Peyer's patch (tissue), 4 donors: Measurements from ENCODE around the gene LRSAM1.

Experiments used
- POLR2A ChIP-seq, 2 donors: fragments of 450-650 bp; IDR thresholded peaks; one replicate each; pipeline ENCODE4 v1.5.1; 2017; ENCODE audit warnings: antibody characterized with exemption in 2 of 2, mild to moderate bottlenecking in 2 of 2, moderate library complexity in 2 of 2
- TF ChIP-seq, protein P1 (sequence below), 6 experiments: fragments of 450-650 bp in 4 of 6; fragments of 200-600 bp in 2 of 6; sonication (generic) in 1 of 6; IDR thresholded peaks; one replicate each; pipeline ENCODE4 v1.5.1; 2017 to 2019; ENCODE audit warnings: antibody characterized with exemption in 6 of 6, mild to moderate bottlenecking in 3 of 6, moderate library complexity in 1 of 6

DNA sequence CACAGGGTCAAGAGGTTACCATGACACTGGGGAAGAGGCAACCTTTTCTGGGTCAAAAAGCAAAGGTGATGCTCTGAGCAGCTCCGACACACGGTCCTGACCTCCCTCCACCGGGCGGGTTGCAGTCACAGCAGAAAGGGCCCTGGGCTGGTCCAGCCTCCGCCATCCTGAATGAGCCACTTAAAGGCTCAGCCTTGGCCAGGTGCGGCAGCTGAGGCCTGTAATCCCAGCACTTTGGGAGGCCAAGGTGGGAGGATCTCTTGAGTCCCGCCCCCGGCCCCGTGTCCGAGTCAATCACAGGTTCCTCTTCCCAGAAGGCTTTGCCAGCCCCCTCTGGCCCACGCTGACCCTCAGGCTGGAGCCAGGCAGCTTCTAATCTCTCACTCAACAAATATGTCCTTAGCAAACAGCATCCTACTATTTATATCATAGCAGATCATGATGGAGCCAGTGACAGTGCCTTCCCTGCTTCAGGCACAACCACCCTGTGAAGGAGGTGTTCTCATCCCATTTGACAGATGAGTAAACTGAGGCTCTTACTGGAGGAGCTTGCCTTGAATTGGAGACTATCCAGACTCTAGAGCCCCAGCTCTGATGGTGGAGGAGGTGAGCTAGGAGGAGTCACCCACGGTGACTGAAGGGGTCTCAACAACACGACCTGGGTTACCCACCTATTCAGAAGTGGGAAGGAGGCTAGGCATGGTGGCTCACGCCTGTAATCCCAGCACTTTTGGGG is 79.1 kb downstream of the LRSAM1 start:
- TF ChIP-seq, protein P1, sequence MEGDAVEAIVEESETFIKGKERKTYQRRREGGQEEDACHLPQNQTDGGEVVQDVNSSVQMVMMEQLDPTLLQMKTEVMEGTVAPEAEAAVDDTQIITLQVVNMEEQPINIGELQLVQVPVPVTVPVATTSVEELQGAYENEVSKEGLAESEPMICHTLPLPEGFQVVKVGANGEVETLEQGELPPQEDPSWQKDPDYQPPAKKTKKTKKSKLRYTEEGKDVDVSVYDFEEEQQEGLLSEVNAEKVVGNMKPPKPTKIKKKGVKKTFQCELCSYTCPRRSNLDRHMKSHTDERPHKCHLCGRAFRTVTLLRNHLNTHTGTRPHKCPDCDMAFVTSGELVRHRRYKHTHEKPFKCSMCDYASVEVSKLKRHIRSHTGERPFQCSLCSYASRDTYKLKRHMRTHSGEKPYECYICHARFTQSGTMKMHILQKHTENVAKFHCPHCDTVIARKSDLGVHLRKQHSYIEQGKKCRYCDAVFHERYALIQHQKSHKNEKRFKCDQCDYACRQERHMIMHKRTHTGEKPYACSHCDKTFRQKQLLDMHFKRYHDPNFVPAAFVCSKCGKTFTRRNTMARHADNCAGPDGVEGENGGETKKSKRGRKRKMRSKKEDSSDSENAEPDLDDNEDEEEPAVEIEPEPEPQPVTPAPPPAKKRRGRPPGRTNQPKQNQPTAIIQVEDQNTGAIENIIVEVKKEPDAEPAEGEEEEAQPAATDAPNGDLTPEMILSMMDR (IDR thresholded peaks at IDR 0.05): no peak
- TF ChIP-seq POLR2A (IDR thresholded peaks at IDR 0.05): no peak
